ENCODE measurements around the gene PTGFRN. TPM values are rescaled to one million over a fixed set of nuclear protein-coding genes. Genes with fewer than 3 reads are reported as not detected.

Gene PTGFRN
- total and polyA plus RNA-seq, 2 of the 8 experiments (the other 6 are each of a cell fraction or from before 2014, with no cell fraction given), result 13.0 to 32.6 TPM

- TF ChIP-seq PHF8 (conservative IDR thresholded peaks at IDR 0.05; ENCODE audit: low read depth, low read length), result no peak
- no peak for TF ChIP-seq KDM4A (IDR thresholded peaks at IDR 0.05; ENCODE audit: low read depth, low read length, severe bottlenecking)
- TF ChIP-seq ATF3 (IDR thresholded peaks at IDR 0.05; ENCODE audit: insufficient read depth, low read depth, low read length), result no peak
- no peak for TF ChIP-seq CBX8 (IDR thresholded peaks at IDR 0.05; ENCODE audit: borderline replicate concordance, low read depth, low read length)
- no peak for TF ChIP-seq MAX (IDR thresholded peaks at IDR 0.05)
- no peak for TF ChIP-seq SIRT6 (IDR thresholded peaks at IDR 0.05; ENCODE audit: low read length)
These were observed 107.9 kb downstream of the PTGFRN start (continued) for GRCh38 chr1:117017648-117018047.

Data from H1 (cell line).